Fibroblast of skin of scalp (primary cell): ENCODE results near the gene LDLRAP1.

Experiments used
- DNase-seq: peaks from one replicate; pipeline ENCODE4 v3.0.0-alpha.2; 2013

The LDLRAP1 gene

GRCh38 chr1:25562928-25563283 lies 19.5 kb downstream of the LDLRAP1 start:
- no peak for DNase-seq

DNA sequence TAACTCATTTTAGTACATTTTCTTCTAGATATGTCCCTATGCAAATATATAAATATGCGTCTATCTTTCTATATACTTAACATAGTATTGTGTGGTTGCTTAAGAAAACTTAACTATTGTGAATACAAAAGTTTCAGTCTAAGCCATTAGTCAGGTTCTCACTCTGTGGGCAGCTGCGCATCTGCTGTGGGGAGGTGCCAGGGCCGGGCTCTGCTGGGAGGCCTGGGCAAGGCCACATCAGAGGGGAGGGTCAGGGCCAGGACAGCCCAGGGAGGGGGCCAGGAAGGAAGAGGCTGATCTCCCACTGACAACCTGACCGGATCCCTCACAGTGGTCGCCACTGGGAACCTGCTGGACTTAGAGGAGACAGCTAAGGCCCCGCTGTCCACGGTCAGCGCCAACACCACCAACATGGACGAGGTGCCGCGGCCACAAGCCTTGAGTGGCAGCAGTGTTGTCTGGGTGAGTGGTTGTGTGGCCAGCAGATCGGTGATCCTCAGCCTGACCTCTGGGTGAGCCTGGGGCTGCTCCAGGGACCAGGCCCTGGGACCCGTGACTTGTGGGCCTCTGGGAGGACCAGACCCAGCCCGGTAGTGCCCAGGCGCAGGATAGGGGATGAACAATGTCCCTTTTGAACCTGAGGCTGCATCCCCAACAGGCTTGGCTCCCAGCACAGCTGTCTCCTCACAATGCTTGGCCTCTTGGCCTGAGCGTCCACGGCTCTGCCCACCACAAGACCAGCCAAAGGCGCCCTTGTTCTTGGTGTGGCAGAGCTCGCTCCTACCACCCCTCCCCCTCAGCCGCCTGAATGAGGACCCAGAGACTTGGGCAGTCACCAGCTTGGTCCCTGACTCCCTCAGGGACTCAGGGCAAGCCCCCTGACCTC lies 20.2 kb downstream of the LDLRAP1 start:
- DNase-seq: no peak

DNA sequence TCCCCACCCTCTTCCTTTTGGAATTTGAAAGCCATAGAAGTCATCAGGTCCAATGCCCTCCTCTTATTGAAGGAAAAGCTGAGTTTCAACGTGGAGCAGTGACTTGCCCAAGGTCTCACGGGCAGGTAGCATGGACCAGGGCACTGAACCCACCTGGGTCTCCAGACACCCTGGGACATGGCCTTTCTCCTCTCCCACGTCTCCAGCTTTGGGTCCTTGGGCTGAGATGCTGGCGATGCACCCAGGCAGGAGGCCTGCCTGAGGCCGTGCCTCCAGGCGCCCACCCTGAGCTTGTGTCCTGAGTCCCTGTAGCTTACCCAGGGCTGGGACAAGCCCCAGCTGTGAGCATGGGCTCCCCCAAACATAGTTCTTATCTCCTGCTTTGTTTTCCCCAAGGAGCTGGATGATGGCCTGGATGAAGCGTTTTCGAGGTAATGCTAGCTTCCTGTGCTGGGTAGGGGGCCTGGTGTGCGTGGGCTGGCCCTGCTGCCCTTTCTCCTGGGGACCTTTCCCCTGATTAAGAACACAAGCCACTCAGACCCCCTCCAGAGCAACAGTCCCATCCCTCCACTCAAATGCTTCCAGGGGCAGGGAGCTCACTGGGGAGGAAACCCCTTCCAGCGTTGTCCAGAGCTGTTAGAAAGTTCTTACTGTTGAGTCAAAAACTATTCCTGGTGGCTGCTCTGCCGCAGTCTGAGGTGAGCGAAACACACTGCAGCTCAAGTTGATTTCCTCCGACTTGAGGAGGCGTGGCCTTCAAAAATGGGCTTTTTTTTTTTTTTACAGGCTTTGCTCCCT lies 21.6 kb downstream of the LDLRAP1 start:
- DNase-seq: no peak

- no peak for DNase-seq
Measured at GRCh38 chr1:25565626-25566025, 22.2 kb downstream of the LDLRAP1 start.

DNA sequence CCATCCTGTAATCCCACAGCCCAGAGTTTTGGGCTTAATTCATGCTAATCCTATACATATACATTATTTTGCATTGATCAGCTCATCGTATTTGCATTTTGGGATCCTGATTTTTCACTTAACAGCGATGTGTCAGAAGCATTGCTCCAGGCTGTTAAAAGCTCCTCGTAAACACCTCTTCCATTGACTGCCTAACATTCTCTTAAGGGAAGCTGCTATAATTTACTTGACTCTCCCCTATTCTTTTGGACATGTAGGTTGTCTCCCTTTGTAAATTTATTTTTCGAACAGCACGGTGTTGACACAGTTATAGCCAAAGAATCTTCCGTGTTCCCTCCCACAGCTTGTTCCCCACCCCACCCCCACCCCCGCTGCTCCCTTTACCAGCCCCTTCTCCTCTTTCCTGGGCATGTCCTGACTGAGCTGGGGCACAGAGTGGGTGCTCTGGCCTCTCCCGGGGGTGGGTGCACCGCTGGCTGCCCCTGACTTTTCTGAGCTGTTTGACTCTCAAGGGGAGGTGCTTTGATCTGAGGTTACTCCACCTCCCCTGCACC lies 22.8 kb downstream of the LDLRAP1 start:
- DNase-seq: no peak

- DNase-seq: peak; percentile 92
Measured at GRCh38 chr1:25566730-25567341, 23.4 kb downstream of the LDLRAP1 start.

DNA sequence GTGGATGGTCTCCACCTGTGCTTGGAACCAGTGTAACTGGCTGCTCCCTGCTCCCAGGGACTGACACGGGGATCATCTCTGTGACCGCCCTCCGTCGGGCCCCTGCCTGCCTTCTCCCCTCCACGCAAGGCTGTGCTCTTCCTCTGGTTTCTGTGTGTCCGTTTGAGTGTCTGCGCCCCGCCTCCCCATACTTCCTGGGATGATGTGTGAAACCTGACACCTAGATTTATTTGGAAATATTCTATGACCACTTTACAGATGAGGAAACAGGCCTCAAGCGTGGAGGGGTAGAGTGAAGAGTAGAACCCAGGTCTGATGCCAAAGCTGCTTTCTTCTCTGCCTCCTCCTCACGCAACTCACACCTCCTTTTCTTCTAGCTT lies 24.3 kb downstream of the LDLRAP1 start:
- DNase-seq: peak; percentile 48

GRCh38 chr1:25568090-25568833 lies 24.9 kb downstream of the LDLRAP1 start:
- DNase-seq: peak; percentile 39

- DNase-seq: peak; percentile 94
Measured at GRCh38 chr1:25568834-25569596, 25.6 kb downstream of the LDLRAP1 start.

DNA sequence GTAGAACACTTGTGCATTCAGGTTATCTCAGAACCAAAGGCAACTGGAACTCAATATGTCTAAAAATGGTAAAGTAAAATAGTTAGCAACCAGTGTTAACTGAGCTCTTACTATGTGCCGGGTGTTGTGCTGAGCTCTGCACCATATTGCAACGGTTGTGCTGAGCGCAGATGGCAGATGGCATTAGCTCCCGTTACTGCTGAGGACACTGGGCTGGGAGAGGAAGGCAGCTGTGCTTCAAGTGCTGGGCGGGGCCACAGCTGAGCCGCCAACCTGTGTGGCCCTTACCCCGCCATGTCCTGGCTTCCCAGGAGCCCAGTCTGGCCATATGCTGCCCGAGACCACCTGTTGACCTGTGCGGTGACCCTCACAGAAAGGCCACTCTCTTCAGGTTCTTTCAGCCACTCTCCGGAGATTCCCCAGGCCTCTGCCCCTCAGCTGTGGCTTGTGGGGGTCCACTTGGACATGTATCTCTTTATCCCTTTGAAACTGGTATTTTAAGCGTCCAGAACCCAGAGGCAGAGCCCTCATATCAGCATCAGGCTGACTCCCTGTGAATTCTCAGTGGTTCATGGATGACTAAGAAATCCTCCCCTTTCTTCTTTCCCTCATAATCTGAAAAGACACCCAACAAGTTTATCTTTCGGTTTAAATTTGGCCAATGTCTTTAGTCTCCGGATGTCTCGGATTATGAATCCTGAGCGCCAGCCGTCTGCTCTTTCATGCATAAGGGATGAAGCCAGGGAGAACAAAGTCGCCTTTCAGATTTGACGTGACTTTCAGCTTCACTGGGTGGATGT lies 26.4 kb downstream of the LDLRAP1 start:
- peak; percentile 51 for DNase-seq

GRCh38 chr1:25570798-25571521 lies 27.6 kb downstream of the LDLRAP1 start:
- no peak for DNase-seq

GRCh38 chr1:25571522-25571970 lies 28.1 kb downstream of the LDLRAP1 start:
- DNase-seq: no peak

DNA sequence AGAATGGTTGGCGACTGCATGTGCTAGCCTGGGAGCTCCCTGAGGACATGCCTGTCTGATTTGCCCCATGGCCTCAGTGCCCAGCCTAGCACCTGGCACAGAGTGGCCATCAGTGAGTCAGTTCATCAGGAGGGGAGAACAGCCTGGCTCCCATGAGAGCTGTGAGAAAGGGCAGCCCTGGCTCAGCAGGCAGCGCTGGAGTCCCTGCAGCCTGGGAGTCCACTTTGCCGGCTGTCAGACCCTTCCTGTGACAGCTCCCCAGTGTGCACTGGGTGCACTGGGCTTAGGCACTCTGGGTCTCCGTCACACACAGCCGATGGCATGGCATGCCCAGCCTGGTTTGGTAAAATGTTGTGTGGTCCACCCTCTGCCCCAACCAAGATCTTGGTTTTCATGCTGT lies 28.7 kb downstream of the LDLRAP1 start:
- DNase-seq: no peak

DNA sequence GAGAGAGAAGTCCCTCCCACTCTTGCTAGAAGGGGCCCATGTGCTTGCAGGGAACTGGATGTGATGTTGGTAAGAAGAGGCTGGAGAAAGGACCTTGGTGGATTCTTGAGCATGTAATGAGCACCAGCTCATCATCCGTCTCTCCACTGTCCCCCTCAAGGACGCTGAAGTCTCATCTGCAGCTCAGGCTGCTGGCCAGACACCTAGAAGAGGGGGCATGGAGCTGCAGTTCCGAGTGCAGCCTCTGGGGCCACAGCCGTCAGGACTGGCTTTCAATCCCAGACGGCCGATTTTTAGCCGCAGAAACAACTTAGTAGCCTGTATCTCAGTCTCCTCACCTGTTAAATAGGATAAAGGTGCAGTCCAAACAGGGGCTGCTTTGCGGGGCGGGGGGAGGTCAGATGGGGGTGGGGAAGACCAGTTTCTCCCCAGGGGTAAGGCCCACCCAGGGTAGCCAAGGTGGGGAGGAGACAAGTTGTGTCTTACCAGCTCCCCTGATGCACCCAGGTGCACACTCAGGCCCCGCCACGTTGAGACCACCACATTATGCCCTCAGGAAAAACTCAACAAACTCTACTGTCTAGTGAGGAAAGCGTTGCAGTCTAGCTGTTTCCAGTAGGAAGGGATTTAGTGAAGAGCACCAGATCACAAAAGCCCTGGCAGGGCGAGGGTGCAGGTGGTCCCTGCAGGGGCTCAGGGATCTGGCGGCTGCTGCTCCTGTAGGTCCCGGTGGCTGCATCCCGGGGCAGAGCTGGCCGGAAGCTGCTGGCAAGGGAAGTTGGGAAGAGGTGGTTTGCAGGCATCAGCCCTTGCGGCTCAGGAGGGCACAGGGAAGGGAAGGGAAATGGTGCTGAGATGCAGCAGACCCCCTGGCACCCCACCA lies 29.5 kb downstream of the LDLRAP1 start:
- peak; percentile 48 for DNase-seq

DNA sequence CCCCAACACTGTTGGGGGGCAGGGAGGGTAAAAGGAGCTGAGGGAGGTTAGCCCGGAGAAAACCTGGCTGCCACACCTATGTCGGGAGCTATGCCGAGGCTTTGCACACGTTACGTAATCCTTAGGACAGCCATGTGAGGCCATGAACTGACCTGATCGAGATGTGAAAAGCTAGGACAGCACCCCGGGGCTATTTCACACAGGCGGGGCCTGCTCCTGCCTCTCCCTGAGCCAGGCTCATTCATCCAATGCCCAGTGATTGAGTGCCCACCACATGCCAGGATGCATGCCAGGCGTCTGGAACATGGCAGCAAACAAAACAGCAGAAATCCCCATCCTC lies 30.2 kb downstream of the LDLRAP1 start:
- DNase-seq: no peak

GRCh38 chr1:25573961-25574360 lies 30.6 kb downstream of the LDLRAP1 start:
- no peak for DNase-seq

GRCh38 chr1:25575191-25575590 lies 31.8 kb downstream of the LDLRAP1 start:
- DNase-seq: no peak

DNA sequence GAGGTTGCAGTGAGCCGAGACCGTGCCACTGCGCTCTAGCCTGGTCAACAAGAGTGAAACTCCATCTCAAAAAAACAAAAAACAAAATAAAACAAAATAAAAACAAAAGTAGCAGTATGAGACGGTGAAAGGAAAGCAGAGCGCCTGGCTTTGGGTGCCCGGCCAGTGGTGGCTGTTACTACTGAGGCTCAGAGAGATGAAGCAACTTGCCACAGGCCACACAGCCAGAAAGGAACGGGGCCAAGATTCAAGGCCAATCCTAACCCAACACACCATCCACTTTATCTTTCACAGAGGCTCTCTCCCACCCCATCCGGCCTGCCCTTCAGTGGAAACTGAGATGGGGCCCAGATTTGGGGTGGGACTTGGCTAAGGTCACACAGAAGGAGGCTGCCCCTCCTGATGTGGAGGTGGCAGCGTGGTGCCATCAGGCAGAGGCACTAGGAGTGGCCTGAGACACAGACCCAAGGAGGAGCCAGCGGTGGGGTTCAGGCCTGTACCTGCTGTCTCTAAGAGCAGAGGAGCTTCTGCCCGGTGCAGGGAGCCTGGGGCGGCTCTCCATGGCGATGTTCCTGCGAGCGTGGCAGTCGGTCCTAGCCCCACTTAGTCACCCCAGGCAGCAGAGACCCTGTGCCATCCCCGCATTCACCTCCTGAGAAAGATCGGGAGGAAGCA lies 33.2 kb downstream of the LDLRAP1 start:
- DNase-seq: no peak
